ENCODE measurements around the gene DNASE1L3. TPM values are rescaled to one million over a fixed set of nuclear protein-coding genes. Genes with fewer than 3 reads are reported as not detected.

The DNASE1L3 gene
- total and polyA plus RNA-seq, 2 of the 13 experiments (the other 11 are each of a cell fraction or from before 2014, with no cell fraction given): 0.86 to 1.7 TPM

- TF ChIP-seq, protein P1, sequence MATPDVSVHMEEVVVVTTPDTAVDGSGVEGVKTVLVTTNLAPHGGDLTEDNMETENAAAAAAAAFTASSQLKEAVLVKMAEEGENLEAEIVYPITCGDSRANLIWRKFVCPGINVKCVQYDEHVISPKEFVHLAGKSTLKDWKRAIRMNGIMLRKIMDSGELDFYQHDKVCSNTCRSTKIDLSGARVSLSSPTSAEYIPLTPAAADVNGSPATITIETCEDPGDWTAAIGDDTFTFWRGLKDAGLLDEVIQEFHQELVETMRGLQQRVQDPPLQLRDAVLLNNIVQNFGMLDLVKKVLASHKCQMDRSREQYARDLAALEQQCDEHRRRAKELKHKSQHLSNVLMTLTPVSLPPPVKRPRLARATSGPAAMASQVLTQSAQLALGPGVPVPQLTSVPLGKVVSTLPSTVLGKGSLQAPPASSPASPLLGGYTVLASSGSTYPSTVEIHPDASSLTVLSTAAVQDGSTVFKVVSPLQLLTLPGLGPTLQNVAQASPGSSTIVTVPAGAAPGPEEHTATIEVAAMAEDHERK (CRISPR knock-in tag; IDR thresholded peaks at IDR 0.05; ENCODE audit: low read depth): no peak
- no peak for TF ChIP-seq NR3C1 (CRISPR knock-in tag; IDR thresholded peaks at IDR 0.05)
- TF ChIP-seq CREB1 (IDR thresholded peaks at IDR 0.05): no peak
- no peak for TF ChIP-seq CREB1 (CRISPR knock-in tag; IDR thresholded peaks at IDR 0.05)
Measured at GRCh38 chr3:58256061-58256460, 45.3 kb upstream of the DNASE1L3 start (continued).

- DNase-seq (ENCODE audit: low spot score) (no peak), FAIRE-seq (no peak), ATAC-seq (no peak)
- CTCF ChIA-PET (ENCODE audit: low intra/inter-chr PET ratio, low total read pairs): no interaction called here
- Histone ChIP-seq H3K27me3 (ENCODE audit: control insufficient read depth in 1 of 2, insufficient read depth in 2 of 2, low read length in 2 of 2) (no peaks in the 10 kb centered on the region), H4K20me1 (ENCODE audit: insufficient read depth, low read length) (no peaks in the 10 kb centered on the region), H2AFZ (ENCODE audit: low read length) (no peak overlapping the region), H3K9ac (ENCODE audit: insufficient read depth, low read depth, low read length) (no peak overlapping the region), H3K4me1 (ENCODE audit: insufficient read depth, low read length) (peaks cover 27% of the 10 kb centered on the region), H3K79me2 (ENCODE audit: insufficient read depth, low read length) (no peaks in the 10 kb centered on the region), H3K4me2 (ENCODE audit: low read depth, low read length) (no peak overlapping the region), H3K9me3 (ENCODE audit: low read length) (no peaks in the 10 kb centered on the region), H3K36me3 (replicated peaks in 1 of 2; ENCODE audit: control insufficient read depth in 1 of 2, insufficient read depth in 2 of 2, low read length in 2 of 2) (peaks cover 2 to 14% of the 10 kb centered on the region in 2 experiments), H3K4me3 (replicated peaks in 1 of 3; ENCODE audit: insufficient read depth in 1 of 3, low read depth in 2 of 3, low read length in 3 of 3) (no peak overlapping the region), H3K27ac (ENCODE audit: extremely low read length, insufficient read depth, low read length) (no peak overlapping the region)
- TF ChIP-seq ZNF274 (CRISPR knock-in tag; IDR thresholded peaks at IDR 0.05) (no peak), CERS6 (CRISPR knock-in tag; IDR thresholded peaks at IDR 0.05) (no peak), ZNF766 (CRISPR knock-in tag; IDR thresholded peaks at IDR 0.05; ENCODE audit: borderline replicate concordance) (no peak), ZNF580 (CRISPR knock-in tag; IDR thresholded peaks at IDR 0.05; ENCODE audit: borderline replicate concordance, low read depth) (no peak), CCDC6 (CRISPR knock-in tag; IDR thresholded peaks at IDR 0.05) (no peak), MYC (CRISPR knock-in tag; IDR thresholded peaks at IDR 0.05; ENCODE audit: borderline replicate concordance) (no peak), ZSCAN21 (CRISPR knock-in tag; IDR thresholded peaks at IDR 0.05; ENCODE audit: borderline replicate concordance) (no peak), ZSCAN22 (CRISPR knock-in tag; IDR thresholded peaks at IDR 0.05) (no peak), FOXK2 (IDR thresholded peaks at IDR 0.05) (no peak), ZFP37 (CRISPR knock-in tag; IDR thresholded peaks at IDR 0.05; ENCODE audit: borderline replicate concordance) (no peak), HOXA9 (CRISPR knock-in tag; IDR thresholded peaks at IDR 0.05; ENCODE audit: borderline replicate concordance) (no peak)
- TF ChIP-seq, protein P2, sequence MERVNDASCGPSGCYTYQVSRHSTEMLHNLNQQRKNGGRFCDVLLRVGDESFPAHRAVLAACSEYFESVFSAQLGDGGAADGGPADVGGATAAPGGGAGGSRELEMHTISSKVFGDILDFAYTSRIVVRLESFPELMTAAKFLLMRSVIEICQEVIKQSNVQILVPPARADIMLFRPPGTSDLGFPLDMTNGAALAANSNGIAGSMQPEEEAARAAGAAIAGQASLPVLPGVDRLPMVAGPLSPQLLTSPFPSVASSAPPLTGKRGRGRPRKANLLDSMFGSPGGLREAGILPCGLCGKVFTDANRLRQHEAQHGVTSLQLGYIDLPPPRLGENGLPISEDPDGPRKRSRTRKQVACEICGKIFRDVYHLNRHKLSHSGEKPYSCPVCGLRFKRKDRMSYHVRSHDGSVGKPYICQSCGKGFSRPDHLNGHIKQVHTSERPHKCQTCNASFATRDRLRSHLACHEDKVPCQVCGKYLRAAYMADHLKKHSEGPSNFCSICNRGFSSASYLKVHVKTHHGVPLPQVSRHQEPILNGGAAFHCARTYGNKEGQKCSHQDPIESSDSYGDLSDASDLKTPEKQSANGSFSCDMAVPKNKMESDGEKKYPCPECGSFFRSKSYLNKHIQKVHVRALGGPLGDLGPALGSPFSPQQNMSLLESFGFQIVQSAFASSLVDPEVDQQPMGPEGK (CRISPR knock-in tag; IDR thresholded peaks at IDR 0.05): no peak
- TF ChIP-seq, protein P3, sequence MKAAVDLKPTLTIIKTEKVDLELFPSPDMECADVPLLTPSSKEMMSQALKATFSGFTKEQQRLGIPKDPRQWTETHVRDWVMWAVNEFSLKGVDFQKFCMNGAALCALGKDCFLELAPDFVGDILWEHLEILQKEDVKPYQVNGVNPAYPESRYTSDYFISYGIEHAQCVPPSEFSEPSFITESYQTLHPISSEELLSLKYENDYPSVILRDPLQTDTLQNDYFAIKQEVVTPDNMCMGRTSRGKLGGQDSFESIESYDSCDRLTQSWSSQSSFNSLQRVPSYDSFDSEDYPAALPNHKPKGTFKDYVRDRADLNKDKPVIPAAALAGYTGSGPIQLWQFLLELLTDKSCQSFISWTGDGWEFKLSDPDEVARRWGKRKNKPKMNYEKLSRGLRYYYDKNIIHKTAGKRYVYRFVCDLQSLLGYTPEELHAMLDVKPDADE (CRISPR knock-in tag; IDR thresholded peaks at IDR 0.05): no peak
- TF ChIP-seq, protein P4, sequence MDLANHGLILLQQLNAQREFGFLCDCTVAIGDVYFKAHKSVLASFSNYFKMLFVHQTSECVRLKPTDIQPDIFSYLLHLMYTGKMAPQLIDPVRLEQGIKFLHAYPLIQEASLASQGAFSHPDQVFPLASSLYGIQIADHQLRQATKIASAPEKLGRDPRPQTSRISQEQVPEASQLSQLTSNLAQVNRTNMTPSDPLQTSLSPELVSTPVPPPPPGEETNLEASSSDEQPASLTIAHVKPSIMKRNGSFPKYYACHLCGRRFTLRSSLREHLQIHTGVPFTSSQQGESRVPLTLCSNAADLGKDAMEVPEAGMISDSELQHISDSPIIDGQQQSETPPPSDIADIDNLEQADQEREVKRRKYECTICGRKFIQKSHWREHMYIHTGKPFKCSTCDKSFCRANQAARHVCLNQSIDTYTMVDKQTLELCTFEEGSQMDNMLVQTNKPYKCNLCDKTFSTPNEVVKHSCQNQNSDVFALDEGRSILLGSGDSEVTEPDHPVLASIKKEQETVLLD (CRISPR knock-in tag; IDR thresholded peaks at IDR 0.05; ENCODE audit: low read depth): no peak
- intact Hi-C loops (cut with micrococcal nuclease; ENCODE audit: unreplicated experiment): no loop called here
- no TSS peak for BruUV-seq (replicated peaks)
- 92% methylated on average over 4 of the region's 4 CpGs for WGBS (ENCODE audit: low lambda C conversion rate)
- in situ Hi-C loops (cut with HindIII; ENCODE audit: extremely low pct_ligation_motif_present, low pct_unique_long_range_greater_than_20kb): no loop called here
- POLR2A ChIA-PET: no interaction called here
Measured at GRCh38 chr3:58254144-58254543, 43.4 kb upstream of the DNASE1L3 start.
